HEK293T (cell line): Measurements from ENCODE around the gene BRMS1.

Experiments used
- BHLHE40 ChIP-seq: fragments of 450-650 bp; IDR thresholded peaks from 2 replicates; pipeline ENCODE4 v1.6.1; 2016; ENCODE audit warnings: mild to moderate bottlenecking, moderate library complexity, borderline replicate concordance
- FOXM1 ChIP-seq: fragments of 450-650 bp; IDR thresholded peaks from 2 replicates; pipeline ENCODE4 v1.6.1; 2017; ENCODE audit warnings: mild to moderate bottlenecking, borderline replicate concordance
- HDGF ChIP-seq: fragments of 450-650 bp; IDR thresholded peaks from 2 replicates; pipeline ENCODE4 v1.6.1; 2017; ENCODE audit warnings: antibody characterized with exemption, borderline replicate concordance
- L3MBTL2 ChIP-seq: fragments of 450-650 bp; conservative IDR thresholded peaks from 2 replicates; pipeline ENCODE4 v1.6.1; 2016; ENCODE audit warnings: mild to moderate bottlenecking
- LEF1 ChIP-seq: fragments of 450-650 bp; IDR thresholded peaks from 2 replicates; pipeline ENCODE4 v1.6.1; 2017; ENCODE audit warnings: mild to moderate bottlenecking, borderline replicate concordance
- SP1 ChIP-seq: fragments of 450-650 bp; IDR thresholded peaks from 2 replicates; pipeline ENCODE4 v1.6.1; 2017
- SUZ12 ChIP-seq: fragments of 450-650 bp; IDR thresholded peaks from 2 replicates; pipeline ENCODE4 v1.6.1; 2016; ENCODE audit warnings: mild to moderate bottlenecking
- TARDBP ChIP-seq: fragments of 450-650 bp; IDR thresholded peaks from 2 replicates; pipeline ENCODE4 v1.6.1; 2016
- ZNF384 ChIP-seq: fragments of 450-650 bp; IDR thresholded peaks from 2 replicates; pipeline ENCODE4 v1.6.1; 2016

- TF ChIP-seq SP1: no peak
- no peak for TF ChIP-seq BHLHE40
- no peak for TF ChIP-seq SUZ12
- TF ChIP-seq HDGF: no peak
- TF ChIP-seq FOXM1: no peak
- no peak for TF ChIP-seq LEF1
- TF ChIP-seq TARDBP: no peak
- no peak for TF ChIP-seq ZNF384
- no peak for TF ChIP-seq L3MBTL2
These were observed 5.0 kb downstream of the BRMS1 start for GRCh38 chr11:66339686-66340483.
